T-helper 22 cell (primary cell): ENCODE measurements around the gene SLC16A12.

Experiments used
- DNase-seq: peaks from one replicate; pipeline ENCODE4 v3.0.0-alpha.2; 2020; ENCODE audit warnings: low read depth

Gene SLC16A12, protein sequence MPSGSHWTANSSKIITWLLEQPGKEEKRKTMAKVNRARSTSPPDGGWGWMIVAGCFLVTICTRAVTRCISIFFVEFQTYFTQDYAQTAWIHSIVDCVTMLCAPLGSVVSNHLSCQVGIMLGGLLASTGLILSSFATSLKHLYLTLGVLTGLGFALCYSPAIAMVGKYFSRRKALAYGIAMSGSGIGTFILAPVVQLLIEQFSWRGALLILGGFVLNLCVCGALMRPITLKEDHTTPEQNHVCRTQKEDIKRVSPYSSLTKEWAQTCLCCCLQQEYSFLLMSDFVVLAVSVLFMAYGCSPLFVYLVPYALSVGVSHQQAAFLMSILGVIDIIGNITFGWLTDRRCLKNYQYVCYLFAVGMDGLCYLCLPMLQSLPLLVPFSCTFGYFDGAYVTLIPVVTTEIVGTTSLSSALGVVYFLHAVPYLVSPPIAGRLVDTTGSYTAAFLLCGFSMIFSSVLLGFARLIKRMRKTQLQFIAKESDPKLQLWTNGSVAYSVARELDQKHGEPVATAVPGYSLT

DNA sequence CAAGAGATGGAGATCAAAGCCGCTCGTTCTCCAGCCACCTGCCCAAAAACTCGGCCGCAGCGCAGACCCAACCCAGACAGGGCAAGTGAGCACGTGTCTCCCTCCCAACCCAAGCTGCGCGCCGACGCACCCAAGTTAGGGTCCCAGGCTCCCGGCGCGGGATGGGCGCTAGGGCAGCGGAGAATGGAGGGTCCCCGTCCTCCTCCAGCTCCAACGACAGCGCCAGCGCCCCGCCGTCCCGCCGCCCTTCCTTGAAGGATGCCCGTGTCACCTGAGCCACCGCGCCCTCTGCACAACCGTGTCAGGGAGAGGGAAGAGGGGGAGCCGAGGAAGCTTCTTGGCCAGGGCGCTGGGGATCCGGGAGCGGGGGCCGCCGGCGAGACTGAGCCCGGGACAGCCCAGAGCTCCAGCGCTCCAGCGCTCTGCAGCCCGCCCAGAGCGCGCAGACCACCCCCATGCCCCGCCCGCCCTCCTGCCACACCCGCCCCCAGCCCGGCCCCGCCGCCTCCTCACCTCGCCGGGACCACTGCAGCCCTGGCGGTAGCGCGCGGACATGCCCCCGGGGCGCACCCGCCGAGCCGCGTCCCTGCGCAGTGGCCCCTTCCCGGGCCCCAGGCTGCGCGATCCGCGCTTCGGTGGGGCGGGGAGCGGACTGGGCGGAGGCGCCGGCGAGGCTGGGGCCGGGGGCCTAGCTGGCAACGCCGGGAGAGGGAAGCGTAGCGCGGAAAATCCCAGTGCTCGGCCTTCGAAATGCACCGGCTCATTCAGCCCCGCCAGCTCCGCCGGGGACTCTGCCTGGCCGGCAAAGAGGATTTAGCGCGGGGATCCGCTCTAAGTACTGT is at the start of gene SLC16A12:
Gene SLC16A12 (minus strand): TSS at position 424 of the 842 bp plus-strand sequence. CDS start 73,016 bp downstream, outside the sequence.
- DNase-seq = no peak

DNA sequence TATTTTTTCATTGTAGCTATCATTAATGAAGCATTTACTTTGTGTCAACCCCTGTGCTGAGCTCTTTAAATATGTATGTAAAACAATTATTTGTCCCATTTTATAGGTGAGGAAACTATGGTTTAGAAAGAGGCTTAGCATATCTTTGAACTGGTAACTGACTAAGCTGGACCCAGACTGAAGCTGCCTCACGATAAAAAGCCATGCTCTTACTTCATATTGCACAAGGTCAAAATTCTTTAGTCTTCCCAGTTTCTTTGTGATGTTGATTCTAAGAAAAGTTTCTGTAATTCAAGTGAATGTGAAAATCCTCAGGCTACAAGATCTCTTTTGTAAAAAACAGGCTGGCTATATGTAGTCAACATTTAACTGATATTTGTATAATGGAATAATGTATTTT is 46.6 kb upstream of the SLC16A12 start:
- DNase-seq = no peak

DNA sequence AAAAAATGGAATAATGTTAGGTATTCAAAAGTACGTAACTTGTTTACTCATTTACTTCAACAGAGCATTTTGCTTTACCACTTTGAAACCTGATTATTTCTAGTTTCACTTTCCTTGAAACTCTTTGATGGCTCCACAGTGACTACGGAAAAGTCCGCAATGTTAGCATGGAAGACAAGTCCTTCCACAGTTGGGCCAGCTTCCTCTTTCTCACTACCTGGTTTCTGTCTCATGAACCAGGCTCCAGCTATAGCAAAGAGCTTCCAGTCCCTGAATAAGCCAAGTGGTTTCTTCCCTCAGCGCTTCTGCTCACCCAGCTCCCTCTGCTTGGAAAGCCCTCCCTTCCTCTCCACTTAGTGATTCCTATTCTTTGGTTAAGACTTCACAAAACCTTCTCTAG is 44.8 kb upstream of the SLC16A12 start:
- no peak for DNase-seq

DNA sequence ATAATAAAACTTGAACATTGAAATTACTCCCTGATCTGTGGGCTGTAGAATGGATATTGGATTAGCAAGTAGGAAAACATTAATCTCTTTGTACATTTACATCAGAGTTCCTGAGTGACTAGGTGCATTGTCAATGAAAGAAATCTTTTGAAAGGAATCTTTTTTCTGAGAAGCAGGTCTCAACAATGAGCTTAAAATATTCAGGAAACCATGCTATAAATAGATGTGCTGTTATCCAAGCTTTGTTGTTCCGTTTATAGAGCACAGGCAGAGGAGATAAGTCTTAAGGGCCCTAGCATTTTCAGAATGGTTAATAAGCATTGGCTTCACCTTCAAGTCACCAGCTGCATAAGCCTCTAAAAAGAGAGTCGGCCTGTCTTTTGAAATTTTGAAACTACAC is 41.3 kb upstream of the SLC16A12 start:
- DNase-seq = no peak

DNA sequence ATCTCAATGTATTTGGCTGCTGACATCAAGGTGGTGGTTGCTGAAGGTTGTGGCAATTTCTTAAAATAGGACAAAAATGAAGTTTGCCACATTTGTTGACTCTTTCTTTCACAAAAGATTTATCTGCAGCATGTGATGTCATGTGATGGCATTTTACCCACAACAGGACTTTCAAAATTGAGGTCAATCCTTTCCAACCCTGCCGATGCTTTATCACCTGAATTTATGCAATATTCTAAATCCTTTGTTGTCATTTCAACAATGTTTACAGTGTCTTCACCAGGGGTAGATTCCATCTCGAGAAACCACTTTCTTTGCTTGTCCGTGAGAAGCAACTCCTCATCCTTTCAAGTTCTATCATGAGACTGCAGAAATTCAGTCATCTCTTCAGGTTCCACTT is 40.6 kb upstream of the SLC16A12 start:
- DNase-seq = no peak

DNA sequence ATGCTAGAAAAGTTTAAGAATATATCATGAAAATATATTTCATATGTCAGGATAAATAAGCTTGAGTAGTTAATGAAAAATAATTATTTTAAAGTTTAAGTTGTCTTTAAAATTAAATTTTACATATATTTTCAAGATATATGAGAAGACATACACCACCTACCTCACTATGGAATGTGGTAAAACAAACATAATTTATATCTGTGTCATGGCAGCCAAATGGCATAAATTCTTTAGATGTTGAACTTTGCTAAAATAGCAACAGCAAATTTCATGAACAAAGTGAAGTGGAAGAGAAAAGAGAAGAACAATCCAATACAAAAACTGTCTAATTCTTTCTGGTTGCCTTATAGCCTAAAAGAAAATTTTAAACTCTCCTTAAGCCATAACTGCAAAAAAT is 39.6 kb upstream of the SLC16A12 start:
- no peak for DNase-seq

DNA sequence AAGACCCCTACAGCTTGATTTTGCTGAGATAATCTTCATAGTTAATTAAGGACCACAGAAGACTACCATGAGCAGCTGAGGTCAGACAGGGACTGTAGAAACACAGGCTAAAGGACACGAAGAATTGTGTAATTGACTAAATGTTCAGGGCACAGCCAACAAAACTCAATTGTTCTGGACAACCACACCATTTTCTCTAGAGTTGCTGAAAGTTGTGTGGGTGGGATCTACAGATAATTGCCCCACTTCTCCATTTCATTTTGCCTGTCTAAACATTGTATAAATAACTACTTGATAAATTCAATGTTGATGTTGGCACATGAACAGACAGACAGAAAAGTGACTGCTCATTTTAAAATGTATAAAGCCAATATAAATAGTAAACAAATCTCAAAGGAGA is 39.0 kb upstream of the SLC16A12 start:
- DNase-seq = no peak

DNA sequence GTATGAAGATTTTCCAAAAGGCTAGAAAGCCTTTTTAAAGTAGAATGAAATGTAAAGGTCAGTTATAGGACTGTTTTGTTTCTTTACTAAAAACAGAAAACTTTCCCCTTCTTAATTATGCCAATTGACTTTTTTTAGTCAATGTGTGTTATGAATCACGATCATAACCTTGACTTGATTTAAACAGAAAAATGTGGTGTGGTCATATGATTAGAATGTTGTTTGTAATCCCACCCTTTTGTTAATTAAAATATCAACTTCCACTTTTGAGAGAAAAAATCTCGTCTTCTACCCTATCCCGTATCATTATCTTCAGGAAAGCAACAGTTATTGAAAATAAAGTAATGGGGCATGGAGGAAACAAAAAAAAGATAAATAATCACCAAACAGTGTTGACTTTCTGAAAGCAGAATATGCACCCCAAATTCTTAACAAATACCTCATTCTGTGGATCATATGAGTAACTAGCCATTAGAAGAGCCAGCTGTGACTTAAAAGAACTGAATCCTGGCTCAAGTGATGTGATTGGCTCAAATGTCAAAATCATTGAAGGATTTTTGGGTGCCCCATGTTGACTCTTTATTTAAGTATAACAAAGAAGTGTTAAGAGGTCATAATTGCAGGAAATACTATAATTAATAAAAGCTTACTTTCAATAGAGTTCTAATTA is 32.3 kb upstream of the SLC16A12 start:
- DNase-seq = no peak

DNA sequence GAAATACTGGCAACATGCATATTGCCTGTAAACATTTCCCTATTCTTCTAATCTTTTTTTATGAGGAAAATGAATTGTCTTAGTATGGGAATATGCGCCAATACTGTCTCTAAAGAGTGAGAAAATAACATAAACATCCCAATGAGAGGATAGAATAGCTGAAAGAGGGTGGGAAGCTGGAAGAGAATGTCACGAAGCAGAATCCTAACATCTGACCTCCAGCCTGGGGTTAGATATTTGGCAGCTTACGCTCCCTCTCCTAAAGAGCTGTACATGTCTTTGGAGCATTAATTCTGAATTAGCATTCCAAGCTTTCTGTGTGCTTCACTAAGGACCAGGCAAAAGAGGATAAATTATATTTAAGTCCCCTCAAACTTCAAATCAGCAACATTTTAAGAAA is 31.6 kb upstream of the SLC16A12 start:
- DNase-seq = no peak

DNA sequence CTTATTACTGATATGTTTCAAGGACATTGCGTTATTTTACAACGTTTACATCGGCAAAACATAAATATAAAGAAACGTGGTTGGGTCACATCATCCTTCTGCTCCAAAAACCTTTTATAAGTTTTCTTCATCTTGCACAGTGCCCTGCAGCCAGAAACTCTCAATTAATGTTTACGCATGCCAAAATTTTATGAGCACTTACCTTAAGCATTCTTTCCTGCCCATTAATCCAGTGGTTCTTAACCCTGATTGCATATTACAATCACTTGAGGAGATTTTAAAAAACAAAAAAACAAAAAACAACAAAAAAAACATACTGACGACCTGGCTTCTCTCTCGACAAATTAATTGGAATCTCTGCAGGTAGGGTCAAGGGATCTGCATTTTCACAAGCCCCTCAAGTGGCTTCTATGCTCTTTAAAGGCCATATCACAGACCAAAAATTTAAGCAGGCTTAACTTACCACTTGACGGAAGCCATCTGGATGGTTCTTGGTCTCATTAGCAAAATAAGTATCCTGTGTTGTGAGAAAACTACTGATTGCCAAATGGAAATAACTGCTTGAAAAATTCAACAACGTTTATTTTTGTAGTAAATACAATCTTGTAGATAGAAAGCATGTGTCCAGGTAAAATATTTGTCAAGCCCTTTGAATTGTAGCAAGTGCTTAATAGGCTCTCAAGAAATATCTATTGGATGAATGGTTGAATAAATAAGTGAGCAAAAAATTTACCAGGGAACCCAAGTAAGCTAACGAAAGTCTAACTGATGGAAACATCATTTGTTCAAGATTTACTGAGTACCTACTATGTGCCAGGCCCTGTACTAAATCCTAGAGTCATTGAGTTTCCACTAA is 30.9 kb upstream of the SLC16A12 start:
- DNase-seq = no peak

DNA sequence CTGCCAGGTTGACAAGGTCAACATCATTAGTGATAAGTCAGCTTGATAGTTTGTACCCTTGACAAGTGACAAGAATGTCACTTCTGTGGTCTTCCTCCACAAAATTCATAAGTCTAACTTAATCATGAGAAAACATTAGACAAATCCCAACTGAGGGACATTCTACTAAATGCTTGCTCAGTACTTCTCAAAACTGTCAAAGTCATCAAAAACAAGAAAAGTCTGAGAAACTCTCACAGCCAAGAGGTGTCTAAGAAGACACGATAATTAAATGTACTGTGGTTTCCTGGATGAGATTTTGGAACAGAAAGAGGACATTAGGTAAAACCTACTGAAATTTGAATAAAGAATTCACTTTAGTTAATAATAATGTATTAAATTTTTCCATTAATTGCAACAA is 29.8 kb upstream of the SLC16A12 start:
- no peak for DNase-seq

DNA sequence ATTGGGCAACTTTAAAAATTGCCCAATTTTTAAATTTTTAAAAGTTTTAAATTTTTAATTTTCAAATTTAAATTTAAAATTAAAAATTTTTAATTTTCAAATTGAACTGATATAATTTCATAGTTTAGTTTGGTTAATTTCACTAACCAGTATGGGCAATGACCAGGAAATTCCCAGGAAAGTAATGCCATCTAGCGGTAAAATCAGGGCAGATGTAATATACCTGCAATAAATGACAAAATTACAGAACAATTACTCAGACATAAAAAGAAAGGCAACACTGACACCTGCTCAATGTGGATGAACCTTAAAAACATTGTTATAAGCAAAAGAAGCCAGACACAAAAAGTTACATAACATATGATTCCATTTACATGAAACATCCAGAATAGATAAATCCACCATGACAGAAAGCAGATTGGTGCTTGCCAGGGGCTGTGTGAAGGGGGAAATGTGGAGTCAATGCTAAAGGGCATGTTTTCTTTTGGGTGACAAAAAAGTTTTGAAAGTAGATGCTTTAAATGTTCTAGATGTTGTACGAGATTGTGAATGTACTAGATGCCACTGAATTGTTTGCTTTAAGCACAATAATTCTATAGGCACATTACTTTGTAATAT is 28.6 kb upstream of the SLC16A12 start:
- no peak for DNase-seq

DNA sequence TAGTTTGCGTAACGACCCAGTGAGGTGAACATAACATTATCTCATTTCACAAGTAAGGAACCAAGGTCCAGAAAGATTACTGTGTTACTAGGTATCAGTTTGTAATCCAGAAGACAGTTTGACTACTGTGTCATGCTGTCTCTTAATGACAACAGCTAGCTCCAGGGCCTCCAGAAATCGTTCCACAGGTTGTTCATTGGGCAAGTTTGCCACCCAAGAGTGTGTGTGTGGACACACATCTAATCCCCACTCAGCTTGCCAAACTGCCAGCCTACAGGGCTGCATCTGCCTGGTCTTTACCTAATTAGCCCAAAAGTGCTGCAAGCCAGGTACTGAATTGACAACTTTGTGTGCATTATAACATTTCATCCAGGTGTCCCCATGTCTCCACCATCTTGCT is 27.9 kb upstream of the SLC16A12 start:
- DNase-seq = no peak

DNA sequence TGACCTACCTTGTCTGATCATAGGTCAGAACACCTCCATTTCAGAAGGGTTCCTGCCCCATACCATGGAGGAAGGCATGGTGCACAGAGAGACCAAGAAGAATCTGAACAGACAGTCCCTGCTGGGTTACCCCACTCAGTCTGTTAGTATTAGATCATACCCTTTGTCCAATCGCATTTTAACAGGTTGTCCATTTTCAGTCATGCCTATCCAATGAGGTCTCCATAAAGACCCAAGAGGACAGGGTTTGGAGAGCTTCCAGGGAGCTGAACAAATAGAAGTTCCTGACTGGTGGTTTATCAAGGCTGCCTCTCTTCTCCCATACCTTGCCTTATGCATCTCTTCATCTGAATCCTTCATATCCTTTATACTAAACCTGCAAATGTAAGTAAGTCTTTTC is 21.2 kb upstream of the SLC16A12 start:
- no peak for DNase-seq

DNA sequence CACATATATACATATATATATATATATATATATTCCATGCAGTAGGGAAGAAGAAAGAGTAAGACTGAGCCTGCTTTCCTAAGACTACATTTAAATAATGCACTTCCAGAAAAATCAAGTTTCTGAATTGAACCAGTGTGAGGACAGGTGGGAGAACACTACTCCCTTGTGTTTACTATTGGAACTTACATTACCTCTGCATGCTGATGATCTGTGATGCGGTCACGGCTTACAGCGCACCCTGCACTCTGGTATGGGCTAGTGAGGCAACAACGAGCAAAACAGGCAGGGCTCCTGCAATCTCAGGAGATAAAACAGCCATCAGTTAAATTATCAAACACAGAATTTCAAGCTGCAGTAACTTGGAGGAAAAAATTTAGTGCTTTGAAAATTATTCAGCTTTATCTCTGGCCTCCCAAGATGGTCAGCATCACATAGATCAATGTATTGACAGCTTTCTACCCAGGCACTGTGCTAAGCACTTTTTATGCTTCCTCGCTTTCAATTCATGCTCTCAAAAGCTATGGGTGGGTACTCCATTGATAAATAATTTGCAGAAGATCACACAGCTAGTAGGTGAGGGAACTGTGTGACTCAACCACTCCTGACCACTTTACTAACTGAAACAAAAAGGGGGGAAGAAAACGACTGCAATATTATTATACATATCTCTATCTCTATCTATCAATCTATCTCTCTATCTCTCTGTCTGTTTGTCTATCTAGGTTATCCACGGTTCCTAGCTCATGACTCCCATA is 20.5 kb upstream of the SLC16A12 start:
- no peak for DNase-seq

DNA sequence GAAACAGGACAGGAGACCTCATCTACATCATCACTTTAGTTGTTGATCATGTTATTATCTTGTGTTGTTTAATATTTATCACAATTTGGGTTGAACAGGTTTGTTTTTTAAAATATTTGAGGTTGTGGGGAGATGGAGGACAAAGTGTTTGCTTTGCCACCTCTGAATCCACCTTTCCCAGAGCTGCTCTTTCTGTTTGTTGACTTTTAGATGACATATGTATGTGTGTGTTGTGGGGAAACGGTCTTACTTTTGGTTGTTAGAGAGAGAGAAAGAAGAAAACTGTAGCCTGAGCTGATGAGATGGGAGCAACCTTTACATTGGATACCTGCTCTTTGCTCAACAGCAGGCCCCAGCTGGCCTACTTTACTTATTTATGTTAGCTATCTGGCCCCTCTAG is 19.0 kb upstream of the SLC16A12 start:
- no peak for DNase-seq

DNA sequence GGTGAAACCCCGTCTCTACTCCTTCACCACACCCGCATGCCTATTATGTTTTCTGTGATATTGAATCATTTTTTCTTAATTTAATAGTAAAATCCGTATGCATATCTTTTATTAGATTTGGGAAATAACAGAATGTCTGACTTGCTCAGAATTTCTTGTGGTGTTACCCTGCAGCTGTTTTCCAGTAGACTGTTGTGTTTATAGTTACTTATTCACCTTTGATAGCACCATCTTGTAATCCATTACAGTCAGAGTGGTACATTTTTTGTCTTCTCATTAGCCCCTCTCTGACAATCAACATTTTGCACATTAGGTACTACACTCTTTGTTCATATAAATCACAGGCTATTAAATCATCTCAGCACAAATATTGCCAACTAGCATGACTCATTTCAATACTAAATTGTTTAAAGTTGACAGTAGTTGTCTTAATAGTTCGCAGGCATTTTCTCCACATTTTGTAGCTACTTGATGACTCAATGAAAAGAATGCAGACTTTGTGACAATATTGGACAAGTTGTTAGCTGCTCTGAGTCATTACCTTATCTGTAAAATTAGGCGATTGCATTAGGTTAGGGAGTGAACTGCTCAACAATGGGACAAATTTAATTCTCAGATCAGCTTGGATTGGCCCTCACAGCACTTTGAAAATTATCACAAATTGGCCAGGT is 17.8 kb upstream of the SLC16A12 start:
- DNase-seq = no peak

DNA sequence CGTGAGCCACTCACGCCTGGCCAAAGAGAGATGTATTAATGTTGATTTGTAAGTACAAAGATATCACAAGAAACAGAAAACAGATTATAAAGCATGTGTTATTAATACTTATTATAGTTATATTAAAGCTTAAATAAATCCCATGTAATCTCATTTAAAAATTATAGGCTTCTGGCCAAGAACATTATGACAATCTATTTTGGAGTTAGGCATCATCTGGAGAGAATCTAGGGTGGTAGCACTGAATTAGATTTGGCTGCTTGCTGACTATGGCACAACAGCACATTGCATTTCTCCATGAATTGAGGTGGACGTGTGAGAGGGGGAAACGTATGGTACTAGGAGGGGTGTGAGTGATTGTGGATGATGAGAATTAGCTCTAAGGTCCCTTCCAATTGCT is 16.8 kb upstream of the SLC16A12 start:
- no peak for DNase-seq

DNA sequence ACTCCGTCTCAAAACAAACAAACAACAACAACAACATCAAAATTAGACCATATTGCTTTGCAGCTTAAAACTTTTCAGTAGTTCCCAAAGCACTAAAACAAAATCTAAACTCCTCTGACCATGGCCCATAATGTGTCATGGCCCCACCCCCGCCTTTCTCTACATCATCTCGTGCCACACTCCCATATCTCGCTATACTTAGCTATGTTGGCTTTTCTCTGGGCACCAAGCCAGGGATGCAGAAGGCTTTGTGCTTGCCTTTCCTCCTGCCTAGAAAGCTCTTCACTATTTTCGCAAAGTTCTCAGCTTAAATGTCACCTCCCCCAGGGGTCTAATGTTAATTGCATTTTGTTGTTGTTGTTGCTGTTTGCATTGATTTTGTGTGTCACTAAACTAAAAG is 15.1 kb upstream of the SLC16A12 start:
- DNase-seq = no peak

DNA sequence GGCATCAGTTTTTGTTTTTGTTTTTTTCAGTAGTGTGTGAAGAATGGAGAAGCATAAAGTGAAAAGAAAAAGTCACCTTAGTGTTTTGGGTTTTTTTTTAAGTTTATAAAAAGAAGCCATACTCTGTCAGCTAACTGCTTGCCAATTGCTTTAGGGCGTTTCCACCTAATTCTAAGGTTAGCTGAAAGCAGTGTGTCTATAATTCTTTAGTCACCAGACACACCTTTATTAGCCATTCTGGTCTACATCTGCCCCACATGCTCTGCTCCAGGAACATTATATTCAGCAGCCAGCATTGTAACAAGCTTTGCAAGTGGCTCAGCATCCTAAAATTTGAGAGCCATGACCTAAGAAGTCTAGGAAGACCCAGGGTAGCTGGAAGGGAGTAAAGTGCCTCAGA is 14.1 kb upstream of the SLC16A12 start:
- no peak for DNase-seq
